HepG2 (cell line): Measurements from ENCODE around the gene RRP12. TPM values are rescaled to one million over a fixed set of nuclear protein-coding genes. Genes with fewer than 3 reads are reported as not detected.

Experiments
- FOXM1 ChIP-seq: sonication (generic); formaldehyde crosslinking; IDR thresholded peaks from 2 replicates; pipeline ENCODE4 v1.5.0; 2020; ENCODE audit warnings: missing genetic modification reagents
- HOXA3 ChIP-seq: sonication (generic); formaldehyde crosslinking; IDR thresholded peaks from 2 replicates; pipeline ENCODE4 v1.5.0; 2020; ENCODE audit warnings: missing genetic modification reagents
- HOXA9 ChIP-seq: sonication (generic); formaldehyde crosslinking; IDR thresholded peaks from 2 replicates; pipeline ENCODE4 v1.8.1; 2022; ENCODE audit warnings: missing genetic modification reagents, mild to moderate bottlenecking, moderate library complexity, borderline replicate concordance
- IKZF4 ChIP-seq: sonication (generic); formaldehyde crosslinking; IDR thresholded peaks from 2 replicates; pipeline ENCODE4 v1.5.1; 2020; ENCODE audit warnings: borderline replicate concordance, mild to moderate bottlenecking, low read depth, missing genetic modification reagents; ENCODE audit errors: not compliant biosample characterization
- KMT2A ChIP-seq: sonication (generic); formaldehyde crosslinking; IDR thresholded peaks from 2 replicates; pipeline ENCODE4 v1.4.0; 2020; ENCODE audit warnings: missing genetic modification reagents
- NR2F1 ChIP-seq, 2 experiments: fragments of 450-650 bp in 1 of 2; formaldehyde crosslinking in 1 of 2; IDR thresholded peaks; 2 replicates each; pipeline versions ENCODE4 v1.5.0 to v1.6.1; 2016 to 2020; ENCODE audit warnings: mild to moderate bottlenecking in 1 of 2, missing compliant biosample characterization in 1 of 2, missing genetic modification reagents in 1 of 2, moderate library complexity in 1 of 2
- POLR2G ChIP-seq: fragments of 200-400 bp; formaldehyde crosslinking; IDR thresholded peaks from 2 replicates; pipeline ENCODE4 v1.6.1; 2018; ENCODE audit warnings: mild to moderate bottlenecking, low read depth, low read length, moderate library complexity
- RCOR2 ChIP-seq: IDR thresholded peaks from 2 replicates; pipeline ENCODE4 v1.6.1; 2016; ENCODE audit warnings: missing biosample characterization, missing genetic modification reagents
- RXRB ChIP-seq: IDR thresholded peaks from 2 replicates; pipeline ENCODE4 v1.6.1; 2016; ENCODE audit warnings: borderline replicate concordance, missing genetic modification reagents, missing compliant biosample characterization
- SMAD1 ChIP-seq: sonication (generic); formaldehyde crosslinking; IDR thresholded peaks from 2 replicates; pipeline ENCODE4 v1.4.0; 2020; ENCODE audit warnings: missing genetic modification reagents, low read depth, mild to moderate bottlenecking, borderline replicate concordance
- SP4 ChIP-seq: sonication (generic); formaldehyde crosslinking; IDR thresholded peaks from 2 replicates; pipeline ENCODE4 v1.8.1; 2023; ENCODE audit warnings: mild to moderate bottlenecking, missing genetic modification reagents
- ZNF180 ChIP-seq: sonication (generic); formaldehyde crosslinking; IDR thresholded peaks from 2 replicates; pipeline ENCODE4 v1.4.0; 2020; ENCODE audit warnings: low read depth, missing genetic modification reagents, borderline replicate concordance
- ZNF260 ChIP-seq: sonication (generic); formaldehyde crosslinking; IDR thresholded peaks from 2 replicates; pipeline ENCODE4 v1.4.0; 2020; ENCODE audit warnings: missing genetic modification reagents, low read depth, mild to moderate bottlenecking, borderline replicate concordance
- polyA plus RNA-seq, 8 experiments: library from polyadenylated mRNA; depleted of rRNA in 3 of 8; stranded (reverse) in 7 of 8; unstranded in 1 of 8; fragments of >200 nt; fragmentation: Illumina TruSeq in 4 of 8; extraction: Trizol in 4 of 8; gene quantifications; 2 replicates each; pipeline versions ENCODE4 v1.2.1 to v1.2.3, GENCODE V29; 2011 to 2016; ENCODE audit warnings: low read depth in 4 of 8, missing spikeins in 1 of 8, mixed read lengths in 1 of 8; ENCODE audit not compliant: insufficient read depth in 1 of 8
- total RNA-seq, 5 experiments: library from RNA; depleted of rRNA; stranded (reverse); fragments of >200 nt; fragmentation: Illumina TruSeq; extraction: Trizol; gene quantifications; 2 replicates each; pipeline ENCODE4 v1.2.3, GENCODE V29; 2016; ENCODE audit warnings: low read depth in 1 of 5
- TF ChIP-seq, protein P1 (sequence below): IDR thresholded peaks from 2 replicates; pipeline ENCODE4 v1.4.0; 2020; ENCODE audit warnings: mild to moderate bottlenecking, missing genetic modification reagents
- TF ChIP-seq, protein P2 (sequence below): sonication (generic); formaldehyde crosslinking; IDR thresholded peaks from 2 replicates; pipeline ENCODE4 v1.5.1; 2020; ENCODE audit warnings: missing genetic modification reagents, mild to moderate bottlenecking, borderline replicate concordance
- TF ChIP-seq, protein P3 (sequence below): sonication (generic); formaldehyde crosslinking; IDR thresholded peaks from 2 replicates; pipeline ENCODE4 v1.4.0; 2020; ENCODE audit warnings: low read depth, missing genetic modification reagents
- TF ChIP-seq, protein P4 (sequence below): sonication (generic); formaldehyde crosslinking; IDR thresholded peaks from 2 replicates; pipeline ENCODE4 v1.5.0; 2020; ENCODE audit warnings: missing genetic modification reagents

RRP12 gene
- total and polyA plus RNA-seq, 2 of the 13 experiments (the other 11 are each of a cell fraction or from before 2014, with no cell fraction given), result 13.2 to 39.4 TPM

DNA sequence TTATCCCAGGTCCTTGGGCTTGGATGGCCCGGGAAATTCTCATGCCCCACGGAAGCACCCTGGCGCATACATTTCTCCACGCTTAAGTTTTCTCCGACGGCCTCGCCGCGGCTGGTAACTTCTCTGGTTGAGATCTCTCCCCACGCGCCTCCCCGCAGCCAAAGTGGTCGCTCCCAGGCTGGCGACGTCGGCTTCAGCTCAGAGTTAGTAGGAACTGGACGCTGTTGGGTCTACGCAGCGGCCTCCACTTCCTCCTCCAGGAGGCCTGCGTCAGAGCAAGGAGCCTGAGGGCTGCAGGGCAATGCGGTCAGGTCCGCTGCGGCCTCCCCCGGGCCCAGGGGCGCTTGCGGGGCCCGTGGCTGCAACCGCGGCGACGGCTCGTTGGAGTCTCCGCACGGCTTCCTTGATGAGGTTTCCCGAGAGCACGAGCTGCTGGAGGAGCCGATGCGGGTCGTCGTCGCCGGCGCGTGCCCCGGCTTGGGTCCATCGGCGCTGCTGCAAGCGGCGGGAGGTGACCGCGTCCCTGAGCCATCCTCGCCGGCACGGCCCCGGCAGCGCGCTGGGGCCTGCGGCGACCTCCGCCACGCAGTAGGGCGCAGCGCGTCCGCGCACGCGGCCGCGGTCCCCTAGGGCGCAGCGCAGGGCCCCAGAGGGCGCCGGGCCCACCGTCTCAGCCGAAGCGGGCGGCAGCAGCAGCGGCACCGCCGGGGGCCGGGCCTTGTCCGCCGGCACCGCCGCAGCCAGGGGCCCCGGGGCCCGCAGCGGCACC, 67.4 kb downstream of the RRP12 start (continued):
- TF ChIP-seq, protein P1, sequence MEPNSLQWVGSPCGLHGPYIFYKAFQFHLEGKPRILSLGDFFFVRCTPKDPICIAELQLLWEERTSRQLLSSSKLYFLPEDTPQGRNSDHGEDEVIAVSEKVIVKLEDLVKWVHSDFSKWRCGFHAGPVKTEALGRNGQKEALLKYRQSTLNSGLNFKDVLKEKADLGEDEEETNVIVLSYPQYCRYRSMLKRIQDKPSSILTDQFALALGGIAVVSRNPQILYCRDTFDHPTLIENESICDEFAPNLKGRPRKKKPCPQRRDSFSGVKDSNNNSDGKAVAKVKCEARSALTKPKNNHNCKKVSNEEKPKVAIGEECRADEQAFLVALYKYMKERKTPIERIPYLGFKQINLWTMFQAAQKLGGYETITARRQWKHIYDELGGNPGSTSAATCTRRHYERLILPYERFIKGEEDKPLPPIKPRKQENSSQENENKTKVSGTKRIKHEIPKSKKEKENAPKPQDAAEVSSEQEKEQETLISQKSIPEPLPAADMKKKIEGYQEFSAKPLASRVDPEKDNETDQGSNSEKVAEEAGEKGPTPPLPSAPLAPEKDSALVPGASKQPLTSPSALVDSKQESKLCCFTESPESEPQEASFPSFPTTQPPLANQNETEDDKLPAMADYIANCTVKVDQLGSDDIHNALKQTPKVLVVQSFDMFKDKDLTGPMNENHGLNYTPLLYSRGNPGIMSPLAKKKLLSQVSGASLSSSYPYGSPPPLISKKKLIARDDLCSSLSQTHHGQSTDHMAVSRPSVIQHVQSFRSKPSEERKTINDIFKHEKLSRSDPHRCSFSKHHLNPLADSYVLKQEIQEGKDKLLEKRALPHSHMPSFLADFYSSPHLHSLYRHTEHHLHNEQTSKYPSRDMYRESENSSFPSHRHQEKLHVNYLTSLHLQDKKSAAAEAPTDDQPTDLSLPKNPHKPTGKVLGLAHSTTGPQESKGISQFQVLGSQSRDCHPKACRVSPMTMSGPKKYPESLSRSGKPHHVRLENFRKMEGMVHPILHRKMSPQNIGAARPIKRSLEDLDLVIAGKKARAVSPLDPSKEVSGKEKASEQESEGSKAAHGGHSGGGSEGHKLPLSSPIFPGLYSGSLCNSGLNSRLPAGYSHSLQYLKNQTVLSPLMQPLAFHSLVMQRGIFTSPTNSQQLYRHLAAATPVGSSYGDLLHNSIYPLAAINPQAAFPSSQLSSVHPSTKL (CRISPR knock-in tag), result 0 out of 2 replicates have a peak, but pooled peaks have one; percentile 10
- TF ChIP-seq ZNF260 (CRISPR knock-in tag), result no peak
- TF ChIP-seq POLR2G, result no peak; the same call in 1 of the 2 replicates
- TF ChIP-seq ZNF180 (CRISPR knock-in tag), result no peak
- no peak for TF ChIP-seq NR2F1 (CRISPR knock-in tag; IDR thresholded peaks at IDR 0.05)
- TF ChIP-seq, protein P2, sequence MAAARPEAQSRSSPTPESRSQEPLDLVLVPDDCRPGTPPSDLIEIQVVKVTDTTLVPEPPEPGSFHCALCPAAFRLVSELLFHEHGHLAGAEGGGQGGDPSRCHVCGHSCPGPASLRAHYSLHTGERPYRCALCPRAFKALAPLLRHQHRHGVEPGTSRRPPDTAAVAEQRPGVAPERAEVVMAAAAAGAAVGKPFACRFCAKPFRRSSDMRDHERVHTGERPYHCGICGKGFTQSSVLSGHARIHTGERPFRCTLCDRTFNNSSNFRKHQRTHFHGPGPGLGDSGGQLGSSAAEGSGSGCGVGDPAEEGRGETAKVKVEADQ, result 0 out of 2 replicates have a peak, but pooled peaks have one; percentile 3
- TF ChIP-seq FOXM1 (CRISPR knock-in tag), result no peak
- TF ChIP-seq SP4 (CRISPR knock-in tag), result no peak
- TF ChIP-seq HOXA3 (CRISPR knock-in tag), result no peak; the same call in 1 of the 2 replicates
- TF ChIP-seq HOXA9 (CRISPR knock-in tag), result peak; percentile 2; the same call in 1 of the 2 replicates
- TF ChIP-seq IKZF4, result peak; percentile 8
- TF ChIP-seq RCOR2 (CRISPR knock-in tag), result no peak
- TF ChIP-seq RXRB (CRISPR knock-in tag), result 0 out of 2 replicates have a peak, but pooled peaks have one; percentile 11
- no peak for TF ChIP-seq SMAD1
- TF ChIP-seq, protein P3, sequence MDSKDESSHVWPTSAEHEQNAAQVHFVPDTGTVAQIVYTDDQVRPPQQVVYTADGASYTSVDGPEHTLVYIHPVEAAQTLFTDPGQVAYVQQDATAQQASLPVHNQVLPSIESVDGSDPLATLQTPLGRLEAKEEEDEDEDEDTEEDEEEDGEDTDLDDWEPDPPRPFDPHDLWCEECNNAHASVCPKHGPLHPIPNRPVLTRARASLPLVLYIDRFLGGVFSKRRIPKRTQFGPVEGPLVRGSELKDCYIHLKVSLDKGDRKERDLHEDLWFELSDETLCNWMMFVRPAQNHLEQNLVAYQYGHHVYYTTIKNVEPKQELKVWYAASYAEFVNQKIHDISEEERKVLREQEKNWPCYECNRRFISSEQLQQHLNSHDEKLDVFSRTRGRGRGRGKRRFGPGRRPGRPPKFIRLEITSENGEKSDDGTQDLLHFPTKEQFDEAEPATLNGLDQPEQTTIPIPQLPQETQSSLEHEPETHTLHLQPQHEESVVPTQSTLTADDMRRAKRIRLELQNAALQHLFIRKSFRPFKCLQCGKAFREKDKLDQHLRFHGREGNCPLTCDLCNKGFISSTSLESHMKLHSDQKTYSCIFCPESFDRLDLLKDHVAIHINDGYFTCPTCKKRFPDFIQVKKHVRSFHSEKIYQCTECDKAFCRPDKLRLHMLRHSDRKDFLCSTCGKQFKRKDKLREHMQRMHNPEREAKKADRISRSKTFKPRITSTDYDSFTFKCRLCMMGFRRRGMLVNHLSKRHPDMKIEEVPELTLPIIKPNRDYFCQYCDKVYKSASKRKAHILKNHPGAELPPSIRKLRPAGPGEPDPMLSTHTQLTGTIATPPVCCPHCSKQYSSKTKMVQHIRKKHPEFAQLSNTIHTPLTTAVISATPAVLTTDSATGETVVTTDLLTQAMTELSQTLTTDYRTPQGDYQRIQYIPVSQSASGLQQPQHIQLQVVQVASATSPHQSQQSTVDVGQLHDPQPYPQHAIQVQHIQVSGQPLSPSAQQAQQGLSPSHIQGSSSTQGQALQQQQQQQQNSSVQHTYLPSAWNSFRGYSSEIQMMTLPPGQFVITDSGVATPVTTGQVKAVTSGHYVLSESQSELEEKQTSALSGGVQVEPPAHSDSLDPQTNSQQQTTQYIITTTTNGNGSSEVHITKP (CRISPR knock-in tag), result peak; percentile 93
- TF ChIP-seq, protein P4, sequence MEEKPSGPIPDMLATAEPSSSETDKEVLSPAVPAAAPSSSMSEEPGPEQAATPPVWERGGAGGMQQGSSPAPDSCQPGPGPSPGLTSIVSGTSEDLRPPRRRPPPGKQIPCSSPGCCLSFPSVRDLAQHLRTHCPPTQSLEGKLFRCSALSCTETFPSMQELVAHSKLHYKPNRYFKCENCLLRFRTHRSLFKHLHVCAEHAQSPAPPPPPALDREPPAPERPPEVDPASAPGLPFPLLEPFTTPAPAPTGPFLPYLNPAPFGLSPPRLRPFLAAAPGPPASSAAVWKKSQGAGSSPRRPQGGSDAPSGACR, result no peak; the same call in 1 of the 2 replicates
- peak; percentile 20; the same call in 1 of the 2 replicates for TF ChIP-seq KMT2A (CRISPR knock-in tag)
